Lower leg skin (tissue), 3 donors: ENCODE measurements around the gene PLIN4.

Source experiments
- POLR2A ChIP-seq, 2 donors: fragments of 450-650 bp; IDR thresholded peaks; one replicate each; pipeline ENCODE4 v1.6.1; 2016 to 2017; ENCODE audit warnings: antibody characterized with exemption in 2 of 2, mild to moderate bottlenecking in 1 of 2, moderate library complexity in 1 of 2
- TF ChIP-seq, protein P1 (sequence below), 3 donors: fragments of 450-650 bp; IDR thresholded peaks; one replicate each; pipeline ENCODE4 v1.5.1; 2016; ENCODE audit warnings: antibody characterized with exemption in 3 of 3, mild to moderate bottlenecking in 3 of 3, moderate library complexity in 2 of 3

DNA sequence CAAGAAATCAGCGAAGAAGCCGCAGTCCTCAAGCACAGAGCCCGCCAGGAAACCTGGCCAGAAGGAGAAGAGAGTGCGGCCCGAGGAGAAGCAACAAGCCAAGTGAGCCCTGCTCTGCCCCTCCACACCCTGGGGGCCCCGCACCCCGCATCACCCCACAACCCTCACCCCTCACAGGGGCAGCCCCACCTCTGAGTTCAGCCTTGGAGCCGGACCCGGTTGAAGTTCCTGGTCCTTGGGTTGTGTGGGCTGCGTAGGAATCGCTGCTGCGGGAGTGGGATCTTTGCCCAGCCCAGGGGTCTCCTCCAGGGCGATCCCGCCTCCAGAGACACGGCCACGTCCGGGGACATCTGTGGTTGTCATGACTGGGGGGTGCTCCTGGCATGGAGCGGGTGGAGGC, 22.0 kb downstream of the PLIN4 start:
- TF ChIP-seq, protein P1, sequence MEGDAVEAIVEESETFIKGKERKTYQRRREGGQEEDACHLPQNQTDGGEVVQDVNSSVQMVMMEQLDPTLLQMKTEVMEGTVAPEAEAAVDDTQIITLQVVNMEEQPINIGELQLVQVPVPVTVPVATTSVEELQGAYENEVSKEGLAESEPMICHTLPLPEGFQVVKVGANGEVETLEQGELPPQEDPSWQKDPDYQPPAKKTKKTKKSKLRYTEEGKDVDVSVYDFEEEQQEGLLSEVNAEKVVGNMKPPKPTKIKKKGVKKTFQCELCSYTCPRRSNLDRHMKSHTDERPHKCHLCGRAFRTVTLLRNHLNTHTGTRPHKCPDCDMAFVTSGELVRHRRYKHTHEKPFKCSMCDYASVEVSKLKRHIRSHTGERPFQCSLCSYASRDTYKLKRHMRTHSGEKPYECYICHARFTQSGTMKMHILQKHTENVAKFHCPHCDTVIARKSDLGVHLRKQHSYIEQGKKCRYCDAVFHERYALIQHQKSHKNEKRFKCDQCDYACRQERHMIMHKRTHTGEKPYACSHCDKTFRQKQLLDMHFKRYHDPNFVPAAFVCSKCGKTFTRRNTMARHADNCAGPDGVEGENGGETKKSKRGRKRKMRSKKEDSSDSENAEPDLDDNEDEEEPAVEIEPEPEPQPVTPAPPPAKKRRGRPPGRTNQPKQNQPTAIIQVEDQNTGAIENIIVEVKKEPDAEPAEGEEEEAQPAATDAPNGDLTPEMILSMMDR (IDR thresholded peaks at IDR 0.05), result no peak
- TF ChIP-seq POLR2A (IDR thresholded peaks at IDR 0.05), result no peak
